HG02981 (cell line): ENCODE results near the gene KTN1.

Experiments
- ATAC-seq: cut with Tn5 transposase; IDR thresholded peaks from one replicate; pipeline ENCODE4 v1.9.1; 2021; ENCODE audit warnings: mild to moderate bottlenecking, moderate library complexity; ENCODE audit not compliant: unreplicated experiment

The KTN1 gene

DNA sequence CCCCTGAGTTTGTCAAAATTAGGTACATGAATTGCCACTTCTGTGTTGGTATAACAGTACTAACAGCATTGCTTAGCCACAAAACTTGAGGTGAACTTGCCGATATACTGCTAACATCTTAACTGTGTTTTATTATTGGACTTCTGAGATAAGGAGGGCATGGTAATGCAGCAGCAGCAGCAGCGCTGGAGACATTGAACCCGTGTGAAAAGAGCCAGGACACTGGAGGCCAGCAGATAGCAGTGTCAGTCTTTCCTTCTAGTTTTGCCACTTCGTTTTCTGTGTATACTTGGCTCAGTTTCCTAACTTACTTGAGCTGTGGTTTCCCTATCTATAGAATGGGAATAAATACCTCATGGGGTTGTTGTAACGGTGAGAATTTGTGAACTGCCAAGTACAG is 82.7 kb downstream of the KTN1 start:
- ATAC-seq = no peak

DNA sequence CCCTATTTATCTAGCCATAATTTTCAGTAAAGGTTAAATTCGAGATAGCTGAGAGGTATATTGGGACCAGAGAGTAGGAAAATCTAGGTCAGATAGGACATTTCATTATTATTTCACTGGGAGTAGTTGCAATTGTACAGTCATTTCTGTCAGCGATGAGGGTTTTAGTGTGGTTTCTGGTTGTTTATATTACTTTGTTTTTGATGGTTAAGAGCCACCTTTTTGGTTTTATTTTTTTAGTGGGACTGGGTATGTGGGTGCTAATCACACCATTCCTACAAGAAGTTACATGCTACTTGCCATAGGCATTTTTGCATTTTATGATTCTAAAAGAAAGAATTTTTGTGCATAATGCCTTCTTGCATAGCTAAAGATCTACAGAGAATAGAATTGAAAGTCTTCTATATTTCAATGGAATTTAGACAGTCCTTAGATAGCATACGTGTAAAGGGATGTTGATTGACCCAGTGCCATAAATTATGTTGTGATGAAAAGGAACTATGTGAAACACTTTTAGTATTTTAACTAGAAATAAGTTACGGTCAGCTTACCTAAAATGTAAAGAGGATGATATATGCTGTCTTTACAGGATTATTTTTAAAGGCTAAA is 85.2 kb downstream of the KTN1 start:
- no peak for ATAC-seq

DNA sequence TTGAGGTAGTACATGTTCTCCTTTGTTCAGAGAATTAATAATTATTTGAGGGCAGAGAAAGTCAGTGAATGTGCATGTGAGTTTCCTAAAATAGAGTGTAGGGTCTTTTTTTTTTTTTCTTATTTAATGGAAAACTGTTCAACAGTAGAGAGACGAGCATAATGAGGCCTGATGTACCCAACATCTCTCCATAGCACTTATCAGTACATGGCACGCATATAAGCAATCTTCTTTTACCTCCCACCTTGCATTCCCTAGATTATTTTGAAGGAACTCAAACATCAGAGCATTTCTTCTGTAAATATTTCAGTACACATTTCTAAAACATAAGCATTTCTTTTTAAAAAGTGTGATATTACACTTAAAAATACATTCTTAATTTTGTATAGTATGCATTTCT is 87.8 kb downstream of the KTN1 start:
- no peak for ATAC-seq

DNA sequence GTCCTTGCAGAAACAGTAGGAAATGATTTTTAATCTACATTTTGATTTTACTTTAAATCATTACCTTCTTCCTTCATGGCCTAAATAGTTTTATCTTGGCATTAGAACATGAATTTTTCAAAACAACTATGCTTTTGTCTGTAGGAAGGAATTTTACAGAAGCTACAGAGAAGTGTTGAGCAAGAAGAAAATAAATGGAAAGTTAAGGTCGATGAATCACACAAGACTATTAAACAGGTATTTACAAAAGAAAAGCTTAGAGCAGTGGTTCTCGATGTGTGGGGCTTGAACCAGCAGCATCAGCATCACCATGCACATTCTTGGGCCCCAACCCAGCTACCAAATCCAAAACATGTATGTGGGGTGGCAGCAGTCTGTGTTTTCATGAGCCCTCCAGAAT is 91.6 kb downstream of the KTN1 start:
- no peak for ATAC-seq

DNA sequence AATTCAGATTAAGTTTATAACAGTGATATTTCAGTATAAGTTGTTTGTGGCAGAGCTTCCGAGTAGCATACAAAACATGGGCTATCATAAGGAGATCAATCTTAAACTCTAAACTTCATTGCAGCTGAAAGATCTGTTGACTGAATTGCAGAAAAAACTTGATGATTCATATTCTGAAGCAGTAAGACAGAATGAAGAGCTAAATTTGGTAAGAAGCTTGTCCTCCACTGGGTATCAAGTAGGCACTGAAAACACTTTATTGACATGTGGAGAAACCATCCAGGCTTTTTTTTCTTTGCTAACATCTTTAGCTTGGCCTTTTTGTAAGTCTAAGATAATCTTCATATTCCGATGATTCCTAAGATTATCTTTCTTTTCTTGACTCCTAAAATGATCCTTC is 93.0 kb downstream of the KTN1 start:
- no peak for ATAC-seq

DNA sequence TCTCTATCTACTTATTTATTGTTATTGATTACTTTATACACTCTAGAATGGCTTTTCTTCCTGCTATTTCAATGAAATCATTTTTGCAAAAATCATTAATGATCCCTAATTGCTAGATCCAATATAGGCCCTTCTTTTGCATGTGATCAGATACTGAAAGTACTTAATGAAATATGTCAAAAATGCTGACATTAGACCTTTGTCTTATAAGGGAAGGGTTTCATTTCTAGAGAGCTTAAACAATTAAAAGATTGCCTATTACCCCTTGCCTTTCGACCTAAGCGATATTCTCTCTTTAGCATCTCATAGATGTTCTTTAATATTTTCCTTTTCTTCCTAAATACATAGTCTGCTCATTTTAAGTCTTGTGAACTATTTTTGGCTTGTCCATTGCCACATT is 101.1 kb downstream of the KTN1 start:
- ATAC-seq = no peak

DNA sequence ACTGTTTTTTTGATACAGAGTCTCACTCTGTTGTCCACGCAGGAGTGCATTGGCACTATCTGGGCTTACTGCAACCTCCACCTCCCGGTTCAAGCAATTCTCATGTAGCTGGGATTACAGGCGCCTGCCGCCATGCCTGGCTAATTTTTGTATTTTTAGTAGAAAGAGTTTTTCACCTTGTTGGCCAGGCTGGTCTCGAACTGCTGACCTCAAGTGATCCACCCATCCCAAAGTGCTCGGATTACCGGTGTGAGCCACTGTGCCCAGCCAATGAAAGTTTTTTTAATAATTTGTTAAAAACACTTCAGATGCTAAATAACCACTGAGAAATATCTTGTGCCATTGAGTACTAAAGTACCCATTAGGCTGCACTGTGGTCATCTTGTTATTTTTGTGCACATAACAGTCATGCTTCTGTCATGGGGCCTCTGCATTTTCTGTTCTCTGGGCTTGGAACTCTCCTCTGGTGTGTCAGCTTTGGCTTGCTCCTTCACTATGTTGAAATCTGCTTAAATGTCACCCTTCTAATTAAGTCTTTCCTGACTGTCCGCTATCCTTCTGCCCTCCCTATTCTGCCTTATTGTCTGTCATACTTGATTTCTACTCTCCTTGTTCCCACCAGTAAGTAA is 105.1 kb downstream of the KTN1 start:
- no peak for ATAC-seq

DNA sequence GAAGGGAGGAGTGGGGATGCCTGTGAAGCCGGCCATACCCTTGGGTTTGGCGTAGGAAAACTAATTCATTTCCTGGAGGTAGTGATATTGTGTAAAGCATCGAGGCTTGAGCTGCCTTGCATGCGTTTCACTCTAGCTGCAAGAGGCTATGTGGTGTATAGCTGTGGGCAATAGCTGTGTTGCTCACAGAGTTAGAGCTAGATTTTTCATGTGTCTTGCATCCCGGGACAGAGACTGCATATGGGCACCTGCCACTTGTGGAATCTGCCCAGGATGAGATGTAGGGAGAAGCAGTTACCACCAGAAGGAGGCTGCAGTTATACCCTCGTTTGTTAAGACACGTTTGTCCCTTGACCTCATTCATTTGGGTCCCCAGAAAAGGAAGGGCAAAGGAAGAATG is 106.7 kb downstream of the KTN1 start:
- ATAC-seq = no peak

DNA sequence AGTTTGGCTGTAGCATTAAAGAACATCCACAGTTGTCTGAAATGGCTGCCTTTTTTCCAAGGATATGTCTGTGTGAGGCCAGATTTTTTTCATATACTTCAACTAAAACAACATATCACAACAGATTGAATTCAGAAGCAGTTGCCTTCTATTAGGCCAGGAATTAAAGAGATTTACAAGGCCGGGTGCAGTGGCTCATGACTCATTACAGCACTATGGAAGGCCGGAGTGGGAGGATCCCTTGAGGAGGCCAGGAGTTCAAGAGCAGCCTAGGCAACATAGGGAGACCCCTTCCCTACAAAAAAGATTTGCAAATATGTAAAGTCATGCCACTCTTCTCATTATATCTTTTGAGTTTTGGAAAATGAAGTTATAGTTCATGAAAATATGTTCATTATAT is 108.6 kb downstream of the KTN1 start:
- no peak for ATAC-seq

DNA sequence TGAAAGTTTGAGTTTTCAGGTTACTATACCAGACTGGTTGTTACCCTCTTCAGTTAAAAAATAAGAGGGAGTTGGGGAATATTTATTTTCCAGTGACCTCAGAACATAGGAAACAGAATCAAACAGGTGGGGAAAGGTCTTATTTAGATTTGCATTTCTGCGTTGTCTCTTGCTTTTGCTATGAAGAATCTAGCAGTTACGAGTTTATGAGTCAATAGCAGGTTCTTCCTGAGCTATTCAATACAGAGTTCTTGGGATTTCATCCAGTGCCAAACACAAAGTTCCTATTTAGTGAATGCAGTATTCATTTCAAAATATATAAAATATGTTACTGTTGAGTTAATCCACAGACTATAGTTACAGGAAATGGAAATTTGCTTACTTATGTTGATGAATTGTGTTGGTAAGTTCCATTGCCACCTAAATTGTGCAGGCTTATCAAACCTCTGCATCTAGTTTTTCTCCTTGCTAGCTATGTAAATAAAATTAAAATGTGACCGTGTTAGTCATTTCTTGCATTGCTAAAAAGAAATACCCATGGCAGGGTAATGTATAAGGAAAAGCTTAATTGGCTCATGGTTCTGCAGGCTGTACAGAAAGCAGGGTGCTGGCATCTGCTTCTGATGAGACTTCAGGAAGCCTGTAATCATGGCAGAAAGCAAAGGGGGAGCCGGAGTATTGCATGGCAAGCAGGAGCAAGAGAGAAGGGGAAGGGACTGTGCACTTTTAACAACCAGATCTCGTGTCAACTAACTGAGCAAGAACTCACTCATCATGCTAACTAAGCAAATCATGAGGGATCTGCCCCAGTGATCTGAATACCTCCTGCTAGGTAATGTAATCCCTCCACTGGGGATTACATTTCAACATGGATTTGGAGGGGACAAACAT is 110.2 kb downstream of the KTN1 start:
- no peak for ATAC-seq

DNA sequence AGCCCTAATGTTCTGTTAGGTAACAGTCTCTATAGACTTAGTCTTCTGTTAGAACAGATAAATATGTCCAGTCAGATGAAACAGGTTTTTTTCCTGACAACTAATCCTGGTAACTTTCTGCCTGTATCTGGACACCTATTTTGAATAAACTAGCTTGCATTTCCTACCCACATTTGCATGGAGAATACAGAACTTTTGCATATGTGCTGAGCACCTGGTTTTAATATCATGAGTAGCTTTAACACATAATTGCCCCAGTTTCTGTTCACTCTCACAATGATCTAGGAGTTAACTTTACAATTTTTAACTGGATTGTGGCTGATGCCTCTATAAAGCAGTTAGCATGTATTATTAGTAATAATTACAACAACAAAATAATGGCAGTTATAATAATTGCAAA is 111.7 kb downstream of the KTN1 start:
- no peak for ATAC-seq

DNA sequence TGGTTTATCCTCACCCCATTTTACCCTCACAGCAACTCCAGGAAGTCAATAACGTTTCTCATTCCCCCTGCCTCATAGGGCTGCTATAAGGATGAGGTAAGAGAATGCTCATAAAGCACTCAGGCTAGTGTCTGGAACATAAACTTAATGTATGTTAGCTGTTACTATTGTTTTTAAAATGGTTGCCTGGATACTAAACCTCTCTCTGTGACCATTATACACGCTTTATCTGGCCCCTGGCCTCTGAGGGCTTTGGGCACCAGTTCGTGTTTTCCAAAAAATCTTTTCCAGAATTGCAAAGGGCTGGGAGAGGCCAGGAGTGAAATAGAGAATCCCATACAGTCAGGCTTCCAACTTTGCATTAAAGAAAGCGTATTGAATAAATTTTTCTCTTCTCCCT is 113.9 kb downstream of the KTN1 start:
- no peak for ATAC-seq

DNA sequence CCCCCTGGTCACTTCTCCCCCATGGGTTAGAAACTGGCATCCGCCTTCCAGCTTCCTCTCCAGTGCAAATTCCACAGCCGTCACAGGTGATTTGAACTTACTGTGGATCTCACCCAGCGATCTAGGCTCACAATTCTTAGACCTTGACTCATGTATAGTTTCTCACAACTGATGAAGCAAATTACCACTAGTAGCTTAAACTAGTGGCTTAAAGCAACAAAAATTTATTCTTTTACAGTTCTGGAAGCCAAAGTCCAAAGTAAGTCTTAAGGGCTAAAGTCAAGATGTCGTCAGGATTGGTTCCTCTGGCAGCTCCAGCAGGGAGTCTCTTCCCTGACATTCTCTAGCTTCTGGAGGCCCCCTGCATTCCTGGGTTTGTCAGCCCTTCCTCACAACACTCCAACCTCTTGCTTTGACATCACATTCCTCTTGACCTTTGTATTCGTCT is 117.4 kb downstream of the KTN1 start:
- no peak for ATAC-seq

DNA sequence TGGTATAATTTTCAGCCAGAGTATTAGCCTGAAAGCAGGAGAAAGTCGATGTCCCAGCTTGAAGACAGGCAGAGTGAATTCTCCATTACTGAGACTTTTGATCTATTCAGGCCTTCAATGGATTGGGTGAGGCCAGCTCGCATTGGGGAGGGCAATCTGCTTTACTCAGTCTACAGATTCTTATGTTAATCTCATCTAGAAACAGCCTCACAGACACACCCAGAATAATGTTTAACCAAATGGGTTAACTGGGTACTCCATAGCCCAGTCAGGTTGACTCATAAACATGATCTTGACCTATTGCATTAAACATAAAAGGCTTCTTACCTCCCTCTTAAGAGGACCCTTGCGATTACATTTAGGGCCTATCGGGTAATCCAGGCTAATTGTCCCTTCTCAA is 118.0 kb downstream of the KTN1 start:
- no peak for ATAC-seq

DNA sequence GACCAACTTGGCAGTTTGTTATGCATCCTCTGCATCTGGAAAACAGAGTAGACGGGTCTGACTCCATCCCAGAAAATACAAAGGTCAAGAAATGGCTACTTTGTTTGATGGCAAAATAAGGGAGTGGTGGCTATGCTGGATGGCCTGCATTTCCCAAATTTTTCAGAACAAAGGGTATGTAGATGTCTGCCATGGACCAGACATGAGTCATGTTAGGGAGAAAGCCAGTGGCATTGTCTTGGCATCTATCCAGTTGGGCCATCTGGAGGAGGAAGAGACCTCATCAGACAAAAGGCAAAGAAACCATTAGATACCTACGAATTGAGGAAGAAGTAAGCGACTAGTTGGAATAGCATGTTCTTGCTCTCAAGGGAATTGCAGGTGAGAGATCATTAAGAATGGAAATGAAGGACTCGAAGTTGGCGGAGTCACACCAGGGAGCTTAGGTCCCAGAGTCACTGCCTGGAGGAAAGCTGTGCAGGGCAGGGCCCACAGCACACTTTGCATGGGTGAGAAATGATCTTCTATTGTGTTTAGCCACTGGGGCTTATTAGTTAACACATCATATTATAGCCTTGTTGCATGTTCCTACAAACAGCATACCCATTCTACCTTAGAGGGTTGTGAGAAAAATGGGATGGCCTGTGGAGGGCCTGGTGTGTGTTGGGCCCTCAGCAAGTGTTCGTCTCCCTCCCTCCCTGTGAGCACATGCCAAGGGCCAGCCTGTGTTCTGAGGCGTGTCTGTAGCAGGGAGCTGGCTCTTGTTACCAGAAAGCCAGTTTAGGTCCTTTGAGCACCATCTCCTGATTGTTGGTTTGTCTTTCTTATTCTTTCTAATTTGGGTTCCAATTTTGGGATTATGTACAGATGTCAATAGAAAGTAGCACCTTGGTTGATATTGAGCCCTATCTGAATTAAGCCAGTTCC is 119.4 kb downstream of the KTN1 start:
- no peak for ATAC-seq

DNA sequence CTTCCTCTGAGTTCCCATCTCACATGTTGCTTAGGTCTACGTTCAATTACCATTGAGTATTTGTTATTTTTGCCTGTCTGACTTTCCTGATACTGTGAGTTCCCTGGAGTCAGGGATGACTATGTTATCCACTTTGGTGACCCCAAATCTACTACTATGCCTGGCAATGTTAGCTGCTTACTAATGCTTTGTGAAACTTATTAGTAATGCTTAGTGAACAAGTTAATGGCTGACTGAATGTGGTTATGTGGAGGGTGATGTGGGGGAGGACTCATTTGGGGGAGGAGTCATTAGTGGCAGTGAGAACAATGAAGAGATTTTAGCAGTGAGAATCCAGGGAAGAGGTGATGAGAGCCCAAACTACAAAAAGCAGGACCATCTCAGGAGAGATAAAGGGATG is 121.6 kb downstream of the KTN1 start:
- peak; percentile 99 for ATAC-seq

DNA sequence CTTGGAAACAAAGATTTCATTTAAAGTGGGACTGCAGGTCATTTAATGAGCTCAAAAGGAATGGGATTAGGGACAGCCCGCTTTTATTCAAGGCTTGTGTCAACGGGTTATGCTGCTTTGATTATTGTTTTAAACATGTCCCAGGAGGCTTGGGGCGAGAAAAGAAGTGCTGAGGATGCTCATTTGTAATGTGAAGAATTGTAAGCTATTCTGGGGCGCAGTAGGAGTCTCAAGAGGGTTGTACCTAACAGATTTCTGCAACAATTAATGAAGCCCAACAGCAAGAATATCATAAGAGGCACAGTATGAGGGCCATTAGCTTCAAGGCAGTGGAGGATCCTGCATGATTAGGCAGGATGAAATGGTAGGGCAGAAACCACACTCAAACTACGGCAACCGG is 122.5 kb downstream of the KTN1 start:
- no peak for ATAC-seq

DNA sequence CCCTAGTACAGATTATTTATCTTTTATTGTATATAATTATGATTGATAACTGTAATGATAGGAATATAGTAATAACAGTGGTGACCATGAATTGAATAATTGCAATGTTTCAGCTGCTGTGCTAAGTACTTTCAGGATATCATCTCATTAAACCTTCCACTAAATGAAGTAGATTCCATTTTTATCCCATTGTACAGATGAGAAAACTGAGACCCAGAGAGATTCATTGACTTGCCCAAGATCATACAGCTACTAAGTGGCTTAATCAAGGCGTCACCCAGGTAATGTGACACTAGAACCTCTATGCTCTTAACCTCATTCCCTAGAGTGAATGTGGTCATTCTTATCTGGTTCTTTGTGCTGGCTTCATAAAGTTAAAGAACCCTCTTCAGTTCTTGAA is 124.6 kb downstream of the KTN1 start:
- no peak for ATAC-seq

DNA sequence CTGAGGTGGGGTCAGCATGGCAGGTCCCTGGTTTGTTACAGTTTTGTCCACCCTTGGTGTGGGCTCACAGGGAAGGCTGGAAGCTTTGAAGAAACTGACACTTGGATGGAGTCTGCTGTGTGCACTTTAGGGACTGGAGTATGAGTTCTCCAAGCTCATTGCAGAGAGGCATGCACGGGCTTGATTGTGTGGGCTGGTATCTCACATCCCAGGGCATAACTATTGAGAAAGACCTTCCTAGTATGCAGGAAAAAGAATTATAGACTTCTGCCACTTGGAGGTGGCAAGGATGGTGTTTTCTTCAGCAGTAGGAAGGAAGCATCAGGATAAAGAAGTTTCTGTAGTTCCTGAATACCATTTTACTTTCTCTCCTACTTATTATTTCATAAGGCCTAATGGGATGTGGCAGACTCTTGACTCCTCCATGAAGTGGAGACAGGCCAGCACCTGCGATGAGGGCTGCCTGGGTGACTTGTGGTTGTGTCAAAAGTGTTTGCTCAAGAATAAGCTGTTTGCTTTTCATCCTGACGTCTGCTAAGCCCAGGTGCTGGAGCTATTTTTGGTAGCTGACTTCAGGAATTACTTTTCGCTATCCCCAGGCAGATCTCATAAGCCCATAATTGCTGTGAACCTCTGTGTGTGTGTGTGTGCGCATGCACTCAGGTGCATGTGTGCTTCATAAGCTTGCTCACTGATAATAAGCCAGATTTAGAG is 125.8 kb downstream of the KTN1 start:
- no peak for ATAC-seq

DNA sequence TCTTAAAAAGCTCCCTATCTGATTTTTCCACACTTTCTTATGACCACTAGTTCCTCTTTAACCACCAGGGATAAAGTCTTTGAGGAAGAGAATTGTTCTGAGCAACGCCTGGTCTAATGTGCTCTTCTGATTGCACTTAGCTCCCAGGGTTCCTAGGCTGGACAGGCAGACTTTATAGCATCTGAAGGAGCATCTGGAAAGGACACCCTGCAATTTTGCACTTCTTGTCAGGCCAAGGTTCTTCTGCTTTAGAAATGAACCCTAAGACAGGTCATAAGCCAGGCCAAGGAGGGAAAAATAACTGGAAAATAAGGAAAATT is 126.3 kb downstream of the KTN1 start:
- no peak for ATAC-seq

DNA sequence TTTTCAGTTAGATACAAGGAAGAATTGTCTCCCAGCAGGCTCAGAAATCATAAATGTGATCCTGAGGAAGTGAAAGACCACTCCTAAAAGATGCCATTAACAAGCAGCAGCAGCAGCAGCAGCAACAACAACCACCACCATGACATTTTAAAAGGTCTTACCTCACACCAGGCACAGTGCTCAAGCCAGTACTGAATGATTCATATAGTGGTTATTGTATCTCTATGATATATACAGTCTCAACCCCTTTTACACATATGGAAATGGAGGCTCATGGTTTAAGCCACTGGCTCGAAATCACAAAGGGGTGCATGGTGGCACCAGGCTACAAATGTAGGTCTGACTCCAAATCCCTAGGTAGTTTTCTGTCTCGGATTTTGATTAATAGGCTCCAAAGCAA is 126.9 kb downstream of the KTN1 start:
- ATAC-seq = no peak
